Vagina (tissue), 2 donors: ENCODE measurements around the gene RAB11FIP3. TPM values are rescaled to one million over a fixed set of nuclear protein-coding genes. Genes with fewer than 3 reads are reported as not detected.

Experiments
- DNase-seq, 2 donors: peaks; one replicate each; pipeline ENCODE4 v3.0.0-alpha.2; 2017; ENCODE audit errors: extremely low spot score in 2 of 2
- H3K27ac ChIP-seq: fragments of 200-600 bp; sonication (generic); one replicate; pipeline ENCODE4 v1.5.1; 2019
- H3K27me3 ChIP-seq: fragments of 200-600 bp; sonication (generic); one replicate; pipeline ENCODE4 v1.5.1; 2019
- H3K36me3 ChIP-seq, 2 donors: fragments of 200-600 bp; sonication (generic); one replicate each; pipeline ENCODE4 v1.5.1; 2017 to 2019
- H3K4me1 ChIP-seq: fragments of 200-600 bp; sonication (generic); one replicate; pipeline ENCODE4 v1.5.1; 2019
- H3K4me3 ChIP-seq, 2 donors: fragments of 200-600 bp; sonication (generic); 1 replicate in 1 of 2; 2 replicates in 1 of 2; pipeline ENCODE4 v1.5.1; 2016 to 2019
- H3K9me3 ChIP-seq: fragments of 200-600 bp; sonication (generic); one replicate; pipeline ENCODE4 v1.5.1; 2019
- CTCF ChIP-seq, 3 experiments: fragments of 450-650 bp in 2 of 3; fragments of 200-600 bp in 1 of 3; sonication (generic) in 1 of 3; IDR thresholded peaks; one replicate each; pipeline ENCODE4 v1.5.1; 2017 to 2019; ENCODE audit warnings: antibody characterized with exemption in 3 of 3, mild to moderate bottlenecking in 2 of 3, moderate library complexity in 2 of 3
- POLR2A ChIP-seq, 2 donors: fragments of 450-650 bp; IDR thresholded peaks; one replicate each; pipeline ENCODE4 v1.6.1; 2017; ENCODE audit warnings: antibody characterized with exemption in 2 of 2, mild to moderate bottlenecking in 2 of 2, moderate library complexity in 2 of 2
- POLR2AphosphoS5 ChIP-seq, 2 donors: sonication (generic); formaldehyde crosslinking; IDR thresholded peaks; one replicate each; pipeline ENCODE4 v1.9.0; 2017; ENCODE audit warnings: antibody characterized with exemption in 2 of 2, mild to moderate bottlenecking in 2 of 2, low read depth in 1 of 2; ENCODE audit not compliant: insufficient read depth in 1 of 2
- intact Hi-C: fragments of 100-400 bp; cut with DNase I; formaldehyde crosslinking; loops from one replicate; pipeline ENCODE4 v1.15.1; 2023
- total RNA-seq: library from RNA; depleted of rRNA; stranded (reverse); fragments of >200 nt; gene quantifications from one replicate; pipeline ENCODE4 v1.2.3, GENCODE V29; 2016

Gene RAB11FIP3
- total RNA-seq, 1 donor from 2014 or later: 36.6 TPM

GRCh38 chr16:441447-441846, 16.0 kb downstream of the RAB11FIP3 start:
- Histone ChIP-seq H3K27ac (no peak overlapping the region), H3K36me3 (no peaks in the 10 kb centered on the region), H3K4me1 (no peaks in the 10 kb centered on the region), H3K4me3 (no peak overlapping the region), H3K9me3 (no peaks in the 10 kb centered on the region), H3K27me3 (no peaks in the 10 kb centered on the region)
- intact Hi-C loops: no loop called here
- TF ChIP-seq POLR2AphosphoS5 (IDR thresholded peaks at IDR 0.05; ENCODE audit: insufficient read depth in 1 of 2, low read depth in 1 of 2) (no peak), POLR2A (IDR thresholded peaks at IDR 0.05) (no peak), CTCF (IDR thresholded peaks at IDR 0.05) (no peak)
- DNase-seq: no peak

- Histone ChIP-seq H3K9me3 (no peaks in the 10 kb centered on the region), H3K4me1 (no peaks in the 10 kb centered on the region), H3K27me3 (no peaks in the 10 kb centered on the region), H3K4me3 (no peak overlapping the region), H3K36me3 (no peaks in the 10 kb centered on the region), H3K27ac (no peak overlapping the region)
- TF ChIP-seq POLR2AphosphoS5 (IDR thresholded peaks at IDR 0.05; ENCODE audit: insufficient read depth in 1 of 2, low read depth in 1 of 2): no peak
- TF ChIP-seq POLR2A (IDR thresholded peaks at IDR 0.05): no peak
- no peak for TF ChIP-seq CTCF (IDR thresholded peaks at IDR 0.05)
- no peak for DNase-seq
- intact Hi-C loops: no loop called here
These were observed 17.5 kb downstream of the RAB11FIP3 start for GRCh38 chr16:442976-443375.

- DNase-seq: no peak
- H3K36me3 ChIP-seq: no peaks in the 10 kb centered on the region
- H3K4me1 ChIP-seq: no peaks in the 10 kb centered on the region
- intact Hi-C loops: no loop called here
- H3K27ac ChIP-seq: no peak overlapping the region
- H3K4me3 ChIP-seq: no peak overlapping the region
- TF ChIP-seq POLR2A (IDR thresholded peaks at IDR 0.05): no peak
- no peak for TF ChIP-seq POLR2AphosphoS5 (IDR thresholded peaks at IDR 0.05; ENCODE audit: insufficient read depth in 1 of 2, low read depth in 1 of 2)
- TF ChIP-seq CTCF (IDR thresholded peaks at IDR 0.05): no peak
- no peaks in the 10 kb centered on the region for H3K9me3 ChIP-seq
- no peaks in the 10 kb centered on the region for H3K27me3 ChIP-seq
These were observed 18.6 kb downstream of the RAB11FIP3 start for GRCh38 chr16:444027-444426.

- no peak for DNase-seq
- intact Hi-C loops: no loop called here
- peaks cover 7% of the 10 kb centered on the region for H3K4me1 ChIP-seq
- no peak overlapping the region for H3K27ac ChIP-seq
- TF ChIP-seq POLR2AphosphoS5 (IDR thresholded peaks at IDR 0.05; ENCODE audit: insufficient read depth in 1 of 2, low read depth in 1 of 2): no peak
- no peak for TF ChIP-seq POLR2A (IDR thresholded peaks at IDR 0.05)
- TF ChIP-seq CTCF (IDR thresholded peaks at IDR 0.05): no peak
- no peaks in the 10 kb centered on the region for H3K9me3 ChIP-seq
- no peak overlapping the region for H3K4me3 ChIP-seq
- H3K36me3 ChIP-seq: no peaks in the 10 kb centered on the region
- no peaks in the 10 kb centered on the region for H3K27me3 ChIP-seq
These were observed 20.1 kb downstream of the RAB11FIP3 start for GRCh38 chr16:445566-445965.

- H3K9me3 ChIP-seq: no peaks in the 10 kb centered on the region
- TF ChIP-seq POLR2AphosphoS5 (IDR thresholded peaks at IDR 0.05; ENCODE audit: insufficient read depth in 1 of 2, low read depth in 1 of 2) (no peak), POLR2A (IDR thresholded peaks at IDR 0.05) (no peak), CTCF (IDR thresholded peaks at IDR 0.05) (no peak)
- H3K4me3 ChIP-seq: no peak overlapping the region
- H3K36me3 ChIP-seq: no peaks in the 10 kb centered on the region
- no peak overlapping the region for H3K27ac ChIP-seq
- peaks cover 9% of the 10 kb centered on the region for H3K4me1 ChIP-seq
- DNase-seq: no peak
- H3K27me3 ChIP-seq: no peaks in the 10 kb centered on the region
- intact Hi-C loops: no loop called here
These were observed 24.9 kb downstream of the RAB11FIP3 start for GRCh38 chr16:450385-450784.
